ENCODE data around the gene LHX2.
"Not testable (repeated sequence)": the region's sequence is repeated elsewhere in the genome, so short reads cannot be mapped to it uniquely, and the experiment has no call there.

The LHX2 gene

GRCh38 chr9:123990427-123990826 lies 21.1 kb upstream of the LHX2 start:
- Histone ChIP-seq H4K20me1 (ENCODE audit: insufficient read depth) (no peaks in the 10 kb centered on the region), H2AFZ (ENCODE audit: low read depth) (no peak overlapping the region), H3K4me2 (no peak overlapping the region), H3K79me2 (ENCODE audit: insufficient read depth, low read depth) (no peaks in the 10 kb centered on the region), H3K9ac (no peak overlapping the region), H3K36me3 (ENCODE audit: insufficient read depth) (no peaks in the 10 kb centered on the region), H3K27me3 (ENCODE audit: insufficient read depth, low read depth) (no peaks in the 10 kb centered on the region), H3K4me1 (ENCODE audit: low read depth, poor library complexity, severe bottlenecking) (no peaks in the 10 kb centered on the region), H3K4me3 (IDR thresholded peaks at IDR 0.05; ENCODE audit: insufficient read depth, low read depth, low read length) (no peak overlapping the region), H3K27ac (no peak overlapping the region)
- TF ChIP-seq CTCF (conservative IDR thresholded peaks at IDR 0.05; ENCODE audit: low read depth, low read length) = no peak

- H3K27ac ChIP-seq; H3K36me3 ChIP-seq (ENCODE audit: insufficient read depth); H4K20me1 ChIP-seq (ENCODE audit: insufficient read depth); H3K9ac ChIP-seq; H3K79me2 ChIP-seq (ENCODE audit: insufficient read depth, low read depth); H3K27me3 ChIP-seq (ENCODE audit: insufficient read depth, low read depth); H2AFZ ChIP-seq (ENCODE audit: low read depth); H3K4me3 ChIP-seq (IDR thresholded peaks at IDR 0.05; ENCODE audit: insufficient read depth, low read depth, low read length); H3K4me2 ChIP-seq: not testable (repeated sequence)
- peaks cover 19% of the 10 kb centered on the region for H3K4me1 ChIP-seq (ENCODE audit: low read depth, poor library complexity, severe bottlenecking)
These were observed 18.9 kb upstream of the LHX2 start for GRCh38 chr9:123992679-123993078.

- peaks cover 9% of the 10 kb centered on the region for H3K27me3 ChIP-seq (ENCODE audit: insufficient read depth, low read depth)
- H4K20me1 ChIP-seq (ENCODE audit: insufficient read depth) = no peaks in the 10 kb centered on the region
- peak overlapping the region; percentile 94 for H2AFZ ChIP-seq (ENCODE audit: low read depth)
- no peaks in the 10 kb centered on the region for H3K36me3 ChIP-seq (ENCODE audit: insufficient read depth)
- no peak for TF ChIP-seq CTCF (conservative IDR thresholded peaks at IDR 0.05; ENCODE audit: low read depth, low read length)
- H3K4me1 ChIP-seq (ENCODE audit: low read depth, poor library complexity, severe bottlenecking) = peaks cover 41% of the 10 kb centered on the region
- no peak overlapping the region for H3K4me3 ChIP-seq (IDR thresholded peaks at IDR 0.05; ENCODE audit: insufficient read depth, low read depth, low read length)
- H3K4me2 ChIP-seq = peak overlapping the region; percentile 91
- peak overlapping the region; percentile 72 for H3K27ac ChIP-seq
- H3K9ac ChIP-seq = peak overlapping the region; percentile 18; the same call in 1 of the 2 replicates
- H3K79me2 ChIP-seq (ENCODE audit: insufficient read depth, low read depth) = no peaks in the 10 kb centered on the region
These were observed 14.7 kb upstream of the LHX2 start for GRCh38 chr9:123996731-123997421.

GRCh38 chr9:123997665-123998277 lies 13.8 kb upstream of the LHX2 start:
- peak overlapping the region; percentile 91 for H3K4me2 ChIP-seq
- H3K79me2 ChIP-seq (ENCODE audit: insufficient read depth, low read depth) = no peaks in the 10 kb centered on the region
- H3K4me3 ChIP-seq (IDR thresholded peaks at IDR 0.05; ENCODE audit: insufficient read depth, low read depth, low read length) = no peak overlapping the region
- peak overlapping the region; percentile 72 for H3K27ac ChIP-seq
- peaks cover 41% of the 10 kb centered on the region for H3K4me1 ChIP-seq (ENCODE audit: low read depth, poor library complexity, severe bottlenecking)
- no peak for TF ChIP-seq CTCF (conservative IDR thresholded peaks at IDR 0.05; ENCODE audit: low read depth, low read length)
- H2AFZ ChIP-seq (ENCODE audit: low read depth) = peak overlapping the region; percentile 94
- H4K20me1 ChIP-seq (ENCODE audit: insufficient read depth) = no peaks in the 10 kb centered on the region
- peak overlapping the region; percentile 18; the same call in 1 of the 2 replicates for H3K9ac ChIP-seq
- peaks cover 11% of the 10 kb centered on the region for H3K27me3 ChIP-seq (ENCODE audit: insufficient read depth, low read depth)
- H3K36me3 ChIP-seq (ENCODE audit: insufficient read depth) = no peaks in the 10 kb centered on the region
